ENCODE measurements around the gene ZMYM5. TPM values are rescaled to one million over a fixed set of nuclear protein-coding genes. Genes with fewer than 3 reads are reported as not detected.

The ZMYM5 gene
- total and polyA plus RNA-seq, 9 of the 15 experiments (the other 6 are each of a cell fraction or from before 2014, with no cell fraction given), result 5.4 to 11.9 (median 7.8) TPM

GRCh38 chr13:19845758-19846157, 17.7 kb downstream of the ZMYM5 start (continued):
- no peak for TF ChIP-seq CHCHD3 (CRISPR knock-in tag; IDR thresholded peaks at IDR 0.05)
- no peak for TF ChIP-seq MBD1 (CRISPR knock-in tag; IDR thresholded peaks at IDR 0.05)
- no peak for TF ChIP-seq STAT6 (CRISPR knock-in tag; IDR thresholded peaks at IDR 0.05)
- no peak for TF ChIP-seq ZNF551 (CRISPR knock-in tag; IDR thresholded peaks at IDR 0.05)
- TF ChIP-seq ATF1 (CRISPR knock-in tag; IDR thresholded peaks at IDR 0.05), result no peak
- TF ChIP-seq ATF1 (tag; IDR thresholded peaks at IDR 0.05), result peak; percentile 69
- TF ChIP-seq ATF7 (IDR thresholded peaks at IDR 0.05), result no peak
- TF ChIP-seq RAD21 (CRISPR knock-in tag; conservative IDR thresholded peaks at IDR 0.05 in 1 of 2, IDR thresholded peaks at IDR 0.05 in 1 of 2), result no peak
- no peak for TF ChIP-seq NCOA4 (IDR thresholded peaks at IDR 0.05; ENCODE audit: partially characterized antibody)
- no peak for TF ChIP-seq PHB2 (IDR thresholded peaks at IDR 0.05; ENCODE audit: low read depth)
- no peak for TF ChIP-seq FOXP1 (CRISPR knock-in tag; IDR thresholded peaks at IDR 0.05)
- TF ChIP-seq USF2 (CRISPR knock-in tag; IDR thresholded peaks at IDR 0.05), result peak; percentile 43; the same call in 1 of the 2 replicates
- TF ChIP-seq ZNF212 (CRISPR knock-in tag; IDR thresholded peaks at IDR 0.05), result no peak
- no peak for TF ChIP-seq ZNF830 (CRISPR knock-in tag; IDR thresholded peaks at IDR 0.05)
- no peak for TF ChIP-seq PREB (CRISPR knock-in tag; IDR thresholded peaks at IDR 0.05)
- TF ChIP-seq MAFF (IDR thresholded peaks at IDR 0.05; ENCODE audit: low read length), result no peak
- peak; percentile 83 for TF ChIP-seq ATF3 (IDR thresholded peaks at IDR 0.05)
- TF ChIP-seq ATF3 (CRISPR knock-in tag; conservative IDR thresholded peaks at IDR 0.05), result no peak
- TF ChIP-seq USF1 (CRISPR knock-in tag; IDR thresholded peaks at IDR 0.05), result peak; percentile 35; the same call in 1 of the 2 replicates
- 0 out of 2 replicates have a peak, but pooled peaks have one; percentile 10 for TF ChIP-seq ZBTB12 (CRISPR knock-in tag; IDR thresholded peaks at IDR 0.05)
